EH (cell line): Measurements from ENCODE around the gene AURKAIP1.

ENCODE experiments used
- DNase-seq: peaks from one replicate; pipeline ENCODE4 v3.0.0-alpha.2; 2015; ENCODE audit warnings: low read depth

AURKAIP1 gene

DNA sequence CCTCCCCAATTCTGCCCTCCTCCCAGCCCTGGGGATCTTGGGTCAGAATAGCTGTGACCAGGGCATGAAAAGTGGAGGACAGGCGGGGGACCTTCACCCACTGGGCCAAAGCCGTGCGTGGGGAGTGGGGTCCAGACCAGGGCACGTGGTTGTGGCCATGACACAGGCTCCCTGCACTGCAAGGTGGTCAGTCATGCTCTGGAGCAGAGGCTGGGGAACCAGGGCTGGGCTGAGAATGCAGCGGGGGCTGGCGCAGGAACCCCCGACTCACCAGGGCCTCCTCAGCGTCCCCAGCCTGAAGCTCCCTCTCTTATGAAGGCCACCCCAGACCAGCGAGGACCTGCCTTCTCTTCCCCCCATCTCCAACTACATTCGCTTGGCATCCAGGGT, 28.5 kb downstream of the AURKAIP1 start:
- DNase-seq = no peak

- DNase-seq = no peak
Observed at GRCh38 chr1:1345860-1346500, 29.0 kb downstream of the AURKAIP1 start.

DNA sequence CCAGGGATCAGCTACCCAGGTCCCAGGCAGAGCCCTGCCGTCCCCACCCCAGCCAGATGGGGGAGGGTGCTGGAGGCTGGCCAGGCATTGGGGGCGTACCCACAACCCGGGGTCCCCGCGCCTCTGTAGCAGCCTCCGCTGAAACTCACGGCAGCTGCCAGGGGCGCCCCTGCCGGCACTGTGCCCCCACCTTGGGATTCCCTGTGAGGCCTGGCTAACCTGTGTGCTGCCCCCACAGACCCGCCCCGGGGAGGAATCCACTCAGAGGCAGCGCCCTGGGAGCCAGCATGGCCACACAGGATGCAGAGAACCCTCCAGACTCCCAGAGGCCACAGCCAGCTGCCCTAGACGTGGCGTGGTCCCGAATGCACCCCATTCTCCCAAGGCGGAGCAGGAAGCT, 29.6 kb downstream of the AURKAIP1 start:
- peak; percentile 26 for DNase-seq

GRCh38 chr1:1344655-1345361, 30.2 kb downstream of the AURKAIP1 start:
- peak; percentile 87 for DNase-seq

DNA sequence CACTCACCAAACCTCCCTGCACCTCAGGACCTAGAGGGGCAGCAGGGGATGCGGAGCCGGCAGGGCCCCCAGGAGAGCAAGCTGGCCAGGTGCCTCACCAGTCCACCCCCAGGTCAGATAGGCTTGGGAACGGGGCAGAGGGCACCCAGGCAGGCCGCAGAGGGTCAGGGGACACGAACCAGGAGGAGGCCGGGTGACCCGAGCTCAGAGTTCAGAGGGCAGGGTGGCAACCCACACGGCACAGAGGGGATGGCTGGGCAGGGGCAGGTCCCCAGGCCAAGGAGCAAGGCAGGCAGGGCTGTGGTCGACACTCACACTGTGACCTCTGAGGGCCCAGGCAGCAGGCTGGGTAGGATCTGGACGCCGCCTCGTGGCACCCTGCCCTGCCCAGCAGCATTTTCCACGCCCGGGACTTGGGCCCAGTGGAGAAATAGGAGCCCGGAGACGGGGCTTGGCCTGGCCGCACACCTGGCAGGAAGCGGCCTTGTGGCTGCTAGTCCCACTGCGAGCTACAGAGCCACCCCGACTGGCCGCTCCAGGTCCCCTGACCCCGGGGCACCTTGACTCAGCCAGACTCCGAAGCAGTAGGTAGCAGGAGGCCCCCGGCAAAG, 31.1 kb downstream of the AURKAIP1 start:
- DNase-seq = no peak

- no peak for DNase-seq
Observed at GRCh38 chr1:1342584-1343115, 32.4 kb downstream of the AURKAIP1 start.

DNA sequence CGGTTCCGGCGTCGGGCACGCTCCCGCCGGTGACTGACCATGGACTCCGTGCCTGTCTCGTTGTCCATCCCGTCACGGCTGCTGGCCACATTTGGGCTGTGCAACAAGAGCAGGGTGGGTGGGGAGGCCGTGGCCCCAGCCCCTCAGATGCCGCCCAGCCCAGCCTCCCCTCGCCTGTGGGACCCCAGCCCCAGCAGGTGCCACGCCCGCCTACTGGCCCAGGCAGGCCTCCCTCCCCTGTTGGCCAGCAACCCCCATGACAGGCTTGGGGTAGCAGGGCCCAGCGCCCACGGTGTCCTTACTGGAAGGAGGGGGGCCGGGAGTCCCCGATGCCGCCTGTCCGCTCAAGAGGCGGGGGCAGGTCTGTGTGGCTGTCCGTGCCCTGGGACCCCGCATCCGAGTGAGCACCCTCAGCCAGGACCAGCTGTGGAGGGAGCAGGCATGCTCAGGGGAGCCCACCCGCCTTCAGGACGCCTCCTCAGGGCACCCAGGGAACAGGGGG, 32.9 kb downstream of the AURKAIP1 start:
- DNase-seq = no peak

DNA sequence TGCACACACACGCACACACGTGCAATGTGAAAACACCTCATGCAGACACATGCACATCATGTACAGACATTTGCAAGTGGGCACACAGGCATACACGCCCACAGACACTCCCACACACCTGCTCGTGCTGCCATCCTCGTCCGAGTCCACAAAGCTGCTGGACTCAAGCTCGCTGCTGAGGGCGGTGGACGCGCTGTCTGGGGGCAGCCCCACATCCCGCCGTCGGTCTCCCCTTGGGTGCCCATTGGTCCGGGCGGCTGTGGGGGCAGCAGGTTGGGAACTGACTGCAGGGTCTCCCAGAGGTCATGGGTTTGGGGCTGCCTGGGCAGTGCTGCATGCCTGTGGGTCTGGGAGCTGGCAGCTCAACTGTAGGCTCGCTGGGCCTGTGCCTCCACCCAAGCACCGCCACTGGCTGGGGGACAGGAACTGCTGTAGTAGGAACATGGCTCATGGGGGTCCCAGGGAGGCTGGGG, 33.4 kb downstream of the AURKAIP1 start:
- no peak for DNase-seq

DNA sequence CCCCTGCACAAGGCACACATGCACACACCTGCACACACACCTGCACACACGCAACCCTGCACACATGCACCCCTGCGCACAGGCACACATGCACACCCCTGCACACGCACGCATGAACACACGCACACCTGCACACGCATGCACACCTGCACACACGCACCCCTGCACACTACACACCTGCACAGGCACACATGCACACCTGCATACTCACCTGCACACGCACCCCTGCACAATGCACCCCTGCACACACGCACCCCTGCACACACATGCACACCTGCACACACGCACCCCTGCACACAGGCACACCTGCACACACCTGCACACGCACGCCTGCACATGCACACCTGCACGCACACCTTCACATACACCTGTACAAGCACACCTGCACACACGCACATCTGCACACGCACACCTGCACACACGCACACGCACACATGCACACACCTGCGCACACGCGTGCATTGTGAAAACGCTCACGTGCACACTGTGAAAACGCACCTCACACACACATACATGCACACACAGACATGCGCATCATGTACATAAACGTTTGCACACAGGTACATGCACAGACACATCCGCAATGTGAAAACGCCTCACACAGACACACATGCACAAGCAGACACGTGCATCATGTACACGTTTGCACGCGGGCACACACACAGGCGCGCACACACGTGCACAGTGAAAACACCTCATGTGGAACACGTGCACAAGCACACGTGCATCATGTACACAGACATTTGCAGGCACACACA, 34.0 kb downstream of the AURKAIP1 start:
- no peak for DNase-seq

DNA sequence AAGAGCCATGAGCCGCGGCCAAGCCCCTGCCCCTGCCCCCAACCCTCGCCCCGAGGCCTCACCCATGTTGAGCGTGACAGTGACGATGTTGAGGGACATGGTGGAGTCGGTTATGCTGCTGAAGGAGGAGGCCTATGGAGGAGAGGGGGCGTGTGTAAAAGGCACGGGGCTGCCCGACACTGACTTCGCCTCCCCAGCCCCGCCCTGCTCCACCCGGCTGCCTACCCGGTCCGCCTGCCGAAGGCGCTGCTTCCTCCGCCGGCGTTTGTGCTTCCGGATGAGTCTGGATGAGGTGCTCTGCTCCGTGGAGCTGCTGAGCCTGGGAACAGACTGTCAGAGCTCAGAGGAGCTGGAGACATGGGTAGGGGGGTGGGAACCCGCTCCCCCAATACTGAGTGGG, 34.8 kb downstream of the AURKAIP1 start:
- DNase-seq = no peak

DNA sequence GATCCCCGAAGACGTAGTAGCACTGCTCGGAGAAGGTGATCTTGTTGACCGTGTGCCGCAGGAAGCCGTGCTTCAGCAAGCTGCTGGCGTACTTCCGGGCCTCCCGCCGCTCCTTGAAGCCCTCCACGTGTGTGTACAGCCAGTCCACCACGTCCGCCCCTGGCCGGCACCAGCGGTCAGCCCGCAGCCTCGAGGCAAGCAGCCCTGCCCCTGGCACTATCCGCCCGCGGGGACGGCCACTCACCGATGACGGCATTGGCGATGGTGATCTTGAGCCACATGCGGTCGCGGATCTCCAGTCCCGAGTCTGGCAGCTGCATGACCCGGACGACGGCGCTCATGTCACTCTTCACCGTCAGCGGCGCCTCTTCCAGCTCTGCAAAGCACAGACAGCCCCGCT, 36.7 kb downstream of the AURKAIP1 start:
- DNase-seq = no peak

GRCh38 chr1:1337793-1338147, 37.2 kb downstream of the AURKAIP1 start:
- DNase-seq = no peak

GRCh38 chr1:1336931-1337792, 37.8 kb downstream of the AURKAIP1 start:
- DNase-seq = no peak

DNA sequence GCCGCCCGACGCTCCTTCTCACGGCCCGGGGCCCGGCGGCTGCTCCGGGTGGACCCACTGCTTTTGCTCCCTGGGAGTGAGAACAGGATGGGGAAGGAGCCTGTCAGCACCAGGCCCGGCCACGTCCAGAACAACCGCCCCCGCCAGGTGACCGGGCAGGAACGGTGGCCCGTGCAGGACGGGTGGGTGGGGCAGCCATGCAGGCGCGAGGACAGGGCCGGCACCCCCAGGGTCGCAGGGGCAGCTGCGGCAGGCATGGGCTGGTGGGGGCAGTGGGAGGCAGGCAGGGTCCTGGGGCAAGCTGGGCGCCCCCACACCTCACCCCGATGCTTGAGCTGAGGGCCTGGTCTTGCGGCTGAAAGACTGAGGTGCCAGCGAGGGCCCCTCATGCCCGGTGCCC, 38.6 kb downstream of the AURKAIP1 start:
- DNase-seq = no peak

DNA sequence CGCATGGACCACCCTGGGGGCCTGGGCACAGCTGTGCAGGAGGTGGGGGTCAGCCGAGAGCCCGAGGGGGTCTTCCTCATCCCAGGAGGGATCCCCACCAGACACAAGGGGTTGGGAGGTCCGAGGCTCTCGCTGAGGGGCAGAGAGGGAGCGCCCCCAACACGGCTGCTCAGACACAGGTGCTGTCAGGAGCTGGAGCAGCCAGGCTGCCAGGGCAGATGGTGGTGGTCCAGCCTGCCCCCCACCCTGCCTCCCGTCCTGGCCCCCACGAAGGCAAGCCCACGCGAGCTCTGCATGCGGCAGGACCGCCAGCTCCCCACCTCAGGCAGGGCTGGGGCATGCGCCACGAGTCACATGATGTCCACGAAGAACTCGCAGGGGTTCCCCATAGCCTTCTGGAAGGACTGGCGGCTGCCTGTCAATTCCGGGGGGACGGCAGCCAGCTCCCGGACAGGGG, 39.2 kb downstream of the AURKAIP1 start:
- DNase-seq = no peak

DNA sequence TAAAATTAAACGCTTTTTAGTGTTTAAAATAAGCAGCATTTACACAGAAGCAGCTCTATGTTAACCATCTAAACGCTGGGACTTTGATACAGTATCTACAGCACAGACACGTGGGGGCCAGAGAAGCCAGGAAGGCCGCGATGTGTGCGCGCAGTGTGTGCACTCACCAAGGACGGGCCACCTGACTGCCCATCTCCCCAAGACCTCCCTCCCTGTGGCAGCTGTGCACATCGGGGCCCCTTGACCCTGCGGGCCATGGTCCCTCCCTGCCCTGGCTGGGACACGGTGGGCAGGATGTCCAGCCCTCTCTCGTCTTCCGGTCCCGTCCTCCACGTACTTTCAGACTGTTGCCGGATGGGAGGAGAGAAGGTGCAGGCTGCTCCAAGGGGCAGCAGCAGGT, 39.7 kb downstream of the AURKAIP1 start:
- no peak for DNase-seq

DNA sequence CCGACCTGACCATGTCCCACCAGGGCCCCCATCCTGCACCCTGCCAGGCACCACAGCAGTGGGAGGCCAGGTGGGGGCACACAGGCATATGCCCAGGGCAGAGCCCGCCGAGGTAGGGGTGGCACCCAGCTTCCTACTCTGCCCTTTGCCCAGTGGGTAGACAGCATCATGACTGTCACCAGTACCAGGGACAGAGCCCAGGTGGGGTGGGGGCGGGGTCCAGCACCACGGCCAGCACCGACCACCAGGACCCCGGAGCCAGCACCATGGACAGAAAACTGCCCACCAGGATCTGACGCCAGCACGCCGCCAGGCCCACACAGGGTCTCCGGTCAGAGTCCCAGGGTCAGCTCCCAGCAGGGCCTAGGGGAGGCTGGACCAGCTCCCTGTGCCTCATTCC, 40.2 kb downstream of the AURKAIP1 start:
- no peak for DNase-seq

DNA sequence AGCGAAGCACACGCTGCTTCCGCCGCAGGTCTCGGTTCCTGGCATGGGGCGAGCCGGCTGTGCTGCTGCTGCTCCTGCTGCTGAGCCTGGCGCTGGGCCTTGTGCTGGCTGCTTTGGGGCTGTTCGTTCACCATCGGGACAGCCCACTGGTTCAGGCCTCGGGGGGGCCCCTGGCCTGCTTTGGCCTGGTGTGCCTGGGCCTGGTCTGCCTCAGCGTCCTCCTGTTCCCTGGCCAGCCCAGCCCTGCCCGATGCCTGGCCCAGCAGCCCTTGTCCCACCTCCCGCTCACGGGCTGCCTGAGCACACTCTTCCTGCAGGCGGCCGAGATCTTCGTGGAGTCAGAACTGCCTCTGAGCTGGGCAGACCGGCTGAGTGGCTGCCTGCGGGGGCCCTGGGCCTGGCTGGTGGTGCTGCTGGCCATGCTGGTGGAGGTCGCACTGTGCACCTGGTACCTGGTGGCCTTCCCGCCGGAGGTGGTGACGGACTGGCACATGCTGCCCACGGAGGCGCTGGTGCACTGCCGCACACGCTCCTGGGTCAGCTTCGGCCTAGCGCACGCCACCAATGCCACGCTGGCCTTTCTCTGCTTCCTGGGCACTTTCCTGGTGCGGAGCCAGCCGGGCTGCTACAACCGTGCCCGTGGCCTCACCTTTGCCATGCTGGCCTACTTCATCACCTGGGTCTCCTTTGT, 41.3 kb downstream of the AURKAIP1 start:
- no peak for DNase-seq

DNA sequence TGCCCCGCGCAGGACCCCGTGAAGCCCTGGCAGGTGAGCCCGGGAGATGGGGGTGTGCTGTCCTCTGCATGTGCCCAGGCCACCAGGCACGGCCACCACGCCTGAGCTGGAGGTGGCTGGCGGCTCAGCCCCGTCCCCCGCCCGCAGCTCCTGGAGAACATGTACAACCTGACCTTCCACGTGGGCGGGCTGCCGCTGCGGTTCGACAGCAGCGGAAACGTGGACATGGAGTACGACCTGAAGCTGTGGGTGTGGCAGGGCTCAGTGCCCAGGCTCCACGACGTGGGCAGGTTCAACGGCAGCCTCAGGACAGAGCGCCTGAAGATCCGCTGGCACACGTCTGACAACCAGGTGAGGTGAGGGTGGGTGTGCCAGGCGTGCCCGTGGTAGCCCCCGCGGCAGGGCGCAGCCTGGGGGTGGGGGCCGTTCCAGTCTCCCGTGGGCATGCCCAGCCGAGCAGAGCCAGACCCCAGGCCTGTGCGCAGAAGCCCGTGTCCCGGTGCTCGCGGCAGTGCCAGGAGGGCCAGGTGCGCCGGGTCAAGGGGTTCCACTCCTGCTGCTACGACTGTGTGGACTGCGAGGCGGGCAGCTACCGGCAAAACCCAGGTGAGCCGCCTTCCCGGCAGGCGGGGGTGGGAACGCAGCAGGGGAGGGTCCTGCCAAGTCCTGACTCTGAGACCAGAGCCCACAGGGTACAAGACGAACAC, 42.1 kb downstream of the AURKAIP1 start:
- DNase-seq = no peak
